ENCODE data around the gene TNS3.

The TNS3 gene

DNA sequence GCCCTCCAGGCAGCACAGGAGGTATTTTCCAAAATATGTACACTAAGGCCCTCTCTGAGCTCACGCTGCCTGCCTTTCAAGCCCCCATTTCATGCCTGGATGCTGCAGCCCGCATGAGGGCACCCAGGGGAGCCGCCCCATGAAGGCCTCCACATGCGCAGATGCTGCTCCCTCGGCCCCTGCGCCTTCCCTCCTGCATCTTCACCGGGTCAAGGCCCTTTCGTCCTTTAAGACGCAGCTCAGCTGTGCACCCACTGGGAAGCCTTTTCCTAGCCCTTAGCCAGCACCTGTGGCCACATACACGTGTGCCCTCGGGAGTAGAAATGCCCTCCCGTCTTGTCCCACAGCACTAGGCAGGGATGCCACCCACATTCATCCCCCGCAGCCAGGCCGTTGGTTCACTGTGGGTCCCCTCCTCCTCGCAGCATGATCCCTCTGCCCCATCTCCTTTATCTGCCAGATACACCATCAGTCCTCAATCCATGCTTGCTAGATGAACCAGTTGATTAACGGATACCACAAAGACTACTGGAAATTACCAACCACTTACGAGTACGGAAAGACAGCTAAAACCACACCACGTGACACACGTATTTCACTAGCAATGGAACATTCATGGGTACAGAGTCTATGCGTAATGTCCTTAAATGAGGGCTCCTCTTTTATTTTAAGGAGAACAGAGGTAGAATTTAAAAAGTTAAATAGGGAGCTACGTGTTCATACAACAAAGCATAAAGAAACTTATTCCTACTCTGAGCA lies 278.0 kb downstream of the TNS3 start:
- no peak for DNase-seq (ENCODE audit: low read depth in 2 of 2)

DNA sequence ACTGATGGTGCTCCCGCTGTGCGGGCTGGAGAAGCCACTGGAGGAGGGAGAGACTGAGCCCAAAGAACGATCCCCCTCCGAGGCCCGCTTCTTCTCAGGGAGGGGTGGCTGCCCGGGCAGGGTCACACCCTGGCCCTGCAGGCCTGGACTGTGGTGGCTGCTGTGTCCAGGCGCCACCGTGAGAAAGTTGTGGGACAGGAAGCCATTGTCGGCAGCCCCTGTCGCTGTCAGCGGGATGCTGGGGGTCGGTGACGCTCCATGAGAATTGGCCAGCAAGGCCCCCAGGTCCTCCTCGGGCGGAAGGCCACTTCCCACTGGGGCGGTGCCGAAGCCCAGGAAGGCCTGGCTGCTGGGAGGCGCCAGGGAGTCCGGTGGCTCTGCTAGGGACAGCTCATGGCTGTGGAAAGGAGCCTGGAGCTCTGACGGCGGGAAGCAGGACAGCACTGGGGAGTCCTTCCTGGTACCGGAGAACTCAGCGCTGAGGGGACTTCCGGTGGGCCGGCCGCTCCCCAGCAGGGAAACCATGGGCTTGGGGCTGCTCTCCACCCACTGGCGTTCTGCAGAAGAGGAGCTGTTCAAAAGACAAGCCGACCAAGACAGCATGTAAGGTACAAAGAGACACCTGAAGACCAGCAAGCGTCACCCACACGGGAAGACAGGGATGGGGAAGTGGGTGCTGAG lies 278.8 kb downstream of the TNS3 start:
- DNase-seq (ENCODE audit: low read depth in 2 of 2), result no peak

- DNase-seq (ENCODE audit: low read depth in 2 of 2), result no peak
These were observed 279.4 kb downstream of the TNS3 start for GRCh38 chr7:47302560-47302959.

DNA sequence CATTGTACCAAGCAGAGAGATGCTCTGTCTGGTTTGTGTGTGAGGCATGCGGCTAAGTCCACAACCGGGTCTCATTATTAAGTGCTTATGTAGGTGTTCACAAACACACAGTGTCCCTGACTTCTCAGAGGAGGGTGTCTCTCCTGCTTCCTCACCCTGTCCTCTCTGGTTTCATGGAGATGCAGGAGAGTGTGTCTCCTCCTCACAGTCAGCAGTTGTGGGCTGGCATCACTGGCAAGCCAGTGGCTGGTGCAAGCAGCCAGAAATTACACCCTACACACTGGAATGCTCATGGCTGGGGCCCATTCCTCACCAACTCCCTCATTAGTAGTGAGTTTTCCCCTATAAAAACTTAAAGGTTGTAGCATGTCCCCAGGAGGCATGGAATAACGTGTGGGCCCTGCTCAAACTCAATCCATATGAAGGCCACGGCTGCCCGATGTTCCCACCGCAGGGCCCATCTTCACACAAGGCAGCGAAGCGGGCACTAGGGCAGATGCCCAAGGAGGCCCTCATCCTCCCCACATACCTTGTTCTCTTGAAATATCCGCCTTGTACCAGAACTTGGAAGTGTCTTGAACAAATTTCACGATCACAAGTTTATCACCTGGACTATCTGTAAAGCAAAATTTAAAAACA lies 280.1 kb downstream of the TNS3 start:
- no peak for DNase-seq (ENCODE audit: low read depth in 2 of 2)

DNA sequence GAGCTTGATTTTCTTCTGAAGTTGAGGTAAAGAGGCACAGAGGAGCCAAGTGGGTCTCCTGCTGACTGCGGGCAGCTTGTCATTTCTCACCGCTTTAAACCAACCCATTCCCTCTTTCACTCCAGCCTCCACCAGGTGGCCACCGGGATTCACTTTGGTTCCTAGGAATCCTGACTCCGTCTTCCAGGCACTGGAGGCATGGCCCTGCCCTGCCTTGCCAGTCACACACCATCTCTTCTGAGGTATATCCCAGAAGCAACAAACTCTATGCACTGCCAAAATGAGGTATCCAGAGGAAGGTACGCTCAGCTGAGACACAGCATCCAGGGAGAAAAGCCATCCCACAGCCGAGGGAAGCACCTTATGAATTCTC lies 280.8 kb downstream of the TNS3 start:
- no peak for DNase-seq (ENCODE audit: low read depth in 2 of 2)

- DNase-seq (ENCODE audit: low read depth in 2 of 2), result no peak
These were observed 281.3 kb downstream of the TNS3 start for GRCh38 chr7:47300472-47301104.

GRCh38 chr7:47299496-47299895 lies 282.4 kb downstream of the TNS3 start:
- DNase-seq (ENCODE audit: low read depth in 2 of 2), result no peak

DNA sequence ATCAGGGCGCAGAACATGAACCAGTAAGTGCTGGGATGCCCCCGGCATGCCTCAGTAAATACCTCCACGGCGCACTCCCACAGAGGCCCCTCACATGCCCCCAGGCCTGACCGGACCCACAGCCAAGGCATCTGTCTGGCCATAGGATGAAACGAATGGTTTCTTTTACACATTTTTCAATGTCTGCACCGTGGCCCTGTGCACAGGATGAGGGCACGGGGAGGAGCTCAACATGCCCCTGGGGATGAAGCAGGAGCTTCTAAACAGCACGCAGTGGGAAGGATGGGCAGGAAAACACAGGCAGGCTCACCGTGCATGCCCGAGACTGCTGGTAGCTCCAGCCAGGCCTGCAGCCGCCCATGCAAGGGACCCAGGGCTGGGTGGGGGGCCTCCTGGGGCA lies 283.3 kb downstream of the TNS3 start:
- DNase-seq (ENCODE audit: low read depth in 2 of 2), result no peak

DNA sequence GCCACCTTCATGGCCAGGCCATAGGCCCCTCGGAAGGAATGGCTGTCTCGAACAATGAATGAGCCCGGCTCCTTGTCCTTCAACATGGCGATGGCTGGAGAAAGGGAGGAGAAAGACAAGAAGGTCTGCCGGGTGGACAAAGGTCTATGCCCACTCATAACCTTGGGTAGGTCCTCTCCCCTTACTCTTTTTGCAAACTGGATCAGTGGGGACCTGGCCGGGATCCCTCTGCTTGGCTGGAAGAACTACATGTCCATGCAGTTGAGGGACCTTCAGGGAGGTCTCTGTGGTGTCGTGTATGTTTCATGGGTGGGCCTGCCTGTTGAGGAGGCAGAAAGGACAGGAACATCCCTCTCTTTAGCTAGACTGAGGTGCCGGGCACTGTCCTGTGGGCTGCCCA lies 284.8 kb downstream of the TNS3 start:
- no peak for DNase-seq (ENCODE audit: low read depth in 2 of 2)

DNA sequence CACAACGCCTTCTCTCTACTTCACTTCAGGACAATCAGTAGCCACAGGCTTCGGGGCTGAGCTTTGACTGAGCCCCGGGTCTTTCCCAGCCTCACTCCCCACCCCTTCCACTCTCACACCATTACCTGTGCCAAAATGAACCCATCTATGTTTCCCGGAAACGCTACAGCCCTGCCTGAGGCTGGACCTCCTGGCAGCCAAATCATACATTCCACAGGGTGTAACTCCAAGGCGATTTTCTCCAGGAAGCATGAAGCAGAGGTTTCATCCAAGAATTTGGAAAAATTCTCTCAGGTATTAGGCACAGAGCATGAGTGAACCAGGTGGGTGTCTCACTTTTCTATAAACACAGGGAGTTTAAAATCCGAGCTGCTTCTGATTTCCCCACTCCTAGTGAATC lies 286.3 kb downstream of the TNS3 start:
- DNase-seq (ENCODE audit: low read depth in 2 of 2), result no peak

- no peak for DNase-seq (ENCODE audit: low read depth in 2 of 2)
These were observed 287.2 kb downstream of the TNS3 start for GRCh38 chr7:47294556-47295222.

- no peak for DNase-seq (ENCODE audit: low read depth in 2 of 2)
These were observed 287.9 kb downstream of the TNS3 start for GRCh38 chr7:47293884-47294555.

- no peak for DNase-seq (ENCODE audit: low read depth in 2 of 2)
These were observed 289.0 kb downstream of the TNS3 start for GRCh38 chr7:47292832-47293309.

DNA sequence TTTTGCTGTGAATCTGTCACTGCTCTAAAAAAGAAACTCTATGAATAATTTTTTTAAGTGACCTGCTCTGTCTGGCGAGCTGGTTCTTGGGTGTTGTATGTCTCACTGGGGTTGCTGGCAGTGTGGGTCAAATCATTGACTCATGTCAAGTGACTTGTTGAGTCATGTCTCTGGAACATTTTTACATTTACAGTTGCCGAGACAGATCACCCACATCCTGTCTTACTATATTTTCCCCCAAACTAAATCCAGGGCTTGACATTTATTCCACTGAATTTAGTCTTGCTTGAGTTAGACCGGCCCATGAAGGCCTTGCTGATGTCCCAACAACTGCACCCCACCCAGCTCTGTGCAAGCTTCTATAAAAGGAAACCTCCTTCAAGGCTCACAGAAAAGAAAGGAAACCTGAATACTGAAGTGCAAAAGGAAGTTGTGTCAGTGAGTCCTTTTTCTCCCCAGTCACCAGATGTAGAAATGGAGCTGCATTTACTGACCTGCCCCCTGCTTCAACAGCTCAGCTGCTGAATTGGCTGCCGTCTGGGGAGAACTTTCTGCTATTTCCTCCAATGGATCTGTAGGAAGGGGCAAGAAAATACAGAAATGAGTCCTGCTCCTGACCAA lies 290.3 kb downstream of the TNS3 start:
- no peak for DNase-seq (ENCODE audit: low read depth in 2 of 2)

- DNase-seq (ENCODE audit: low read depth in 2 of 2), result no peak
These were observed 291.0 kb downstream of the TNS3 start for GRCh38 chr7:47290867-47291266.

DNA sequence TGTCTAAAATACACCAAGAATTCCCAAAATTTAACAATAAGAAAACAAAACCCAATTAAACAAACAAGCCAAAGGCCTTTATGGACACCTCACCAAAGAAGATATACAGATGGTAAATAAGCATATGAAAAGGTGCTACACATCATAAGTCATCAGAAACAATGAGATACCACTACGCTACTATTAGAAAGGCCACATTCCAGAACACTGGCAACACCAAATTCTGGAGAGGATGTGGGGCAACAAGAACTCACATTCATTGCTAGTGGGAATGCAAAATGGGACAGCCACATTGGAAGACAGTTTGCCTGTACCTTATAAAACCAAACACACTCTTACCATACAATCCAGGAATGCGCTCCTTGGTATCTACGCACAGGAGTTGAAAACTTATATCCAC lies 291.4 kb downstream of the TNS3 start:
- DNase-seq (ENCODE audit: low read depth in 2 of 2), result no peak

DNA sequence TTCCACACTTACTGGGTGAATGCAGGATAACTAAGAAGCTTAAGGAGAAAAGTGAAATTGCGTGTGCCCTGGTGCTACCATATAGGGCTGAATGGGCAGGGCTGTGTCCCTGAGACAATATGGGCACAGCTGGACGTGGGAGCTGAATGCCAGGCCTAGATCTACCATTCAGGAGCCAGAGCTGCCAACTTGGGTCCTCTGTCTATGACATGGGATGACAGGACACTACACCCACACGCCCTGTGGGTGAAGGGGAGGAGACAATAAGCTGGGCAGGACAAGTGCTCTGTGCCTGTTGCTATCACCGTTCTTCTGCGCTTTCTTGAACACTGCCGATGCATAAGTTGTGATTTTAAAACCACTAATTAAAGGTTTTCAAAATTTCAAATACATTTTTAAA lies 293.9 kb downstream of the TNS3 start:
- DNase-seq (ENCODE audit: low read depth in 2 of 2), result no peak

GRCh38 chr7:47285860-47286491 lies 295.9 kb downstream of the TNS3 start:
- no peak for DNase-seq (ENCODE audit: low read depth in 2 of 2)

DNA sequence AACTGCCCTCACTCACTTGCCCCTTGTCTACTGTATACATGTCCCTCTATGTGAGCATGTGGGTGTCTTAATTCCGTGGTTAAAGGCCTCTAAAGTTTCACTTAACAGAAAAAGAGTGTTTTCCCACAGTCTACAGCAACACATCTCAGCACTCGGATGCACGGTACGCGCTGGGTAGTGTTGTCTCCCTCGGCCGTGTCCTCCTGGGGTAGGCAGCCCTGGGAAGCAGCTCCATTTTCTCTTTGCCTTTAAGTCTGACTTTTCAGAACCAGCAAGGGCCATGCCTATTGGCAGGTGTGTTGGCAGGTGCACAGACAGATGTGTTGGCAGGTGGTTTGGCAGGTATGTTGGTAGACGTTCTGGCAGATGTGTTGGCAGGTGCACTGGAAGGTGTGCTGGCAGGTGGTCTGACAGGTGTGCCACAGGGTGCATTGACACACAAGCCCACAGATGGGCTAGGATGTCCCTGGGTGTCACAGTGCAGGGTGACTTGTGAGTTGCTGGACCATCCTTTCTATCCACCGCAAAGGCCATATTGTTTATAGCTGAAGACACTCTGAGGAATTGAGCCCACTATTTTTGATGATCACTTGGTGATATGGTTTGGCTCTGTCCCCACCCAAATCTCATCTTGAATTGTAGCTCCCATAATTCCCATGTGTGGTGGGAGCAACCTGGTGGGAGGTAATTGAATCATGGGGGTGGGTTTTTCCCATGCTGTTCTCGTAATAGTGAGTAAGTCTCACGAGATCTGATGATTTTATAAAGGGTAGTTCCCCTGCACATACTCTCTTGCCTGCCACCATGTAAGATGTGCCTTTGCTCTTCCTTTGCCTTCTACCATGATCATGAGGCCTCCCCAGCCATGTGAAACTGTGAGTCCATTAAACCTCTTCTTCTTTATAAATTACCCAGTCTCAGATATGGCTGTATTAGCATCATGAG lies 296.9 kb downstream of the TNS3 start:
- no peak for DNase-seq (ENCODE audit: low read depth in 2 of 2)
